Gastrocnemius medialis (tissue), 4 donors: Measurements from ENCODE around the gene MYO16.

ENCODE experiments used
- CTCF ChIP-seq, 5 experiments: fragments of 450-650 bp in 3 of 5; fragments of 200-600 bp in 2 of 5; sonication (generic) in 2 of 5; IDR thresholded peaks in 4 of 5; conservative IDR thresholded peaks in 1 of 5; 1 replicate in 4 of 5; 2 replicates in 1 of 5; pipeline ENCODE4 v1.5.1; 2016 to 2019; ENCODE audit warnings: antibody characterized with exemption in 5 of 5, mild to moderate bottlenecking in 3 of 5, moderate library complexity in 3 of 5
- POLR2A ChIP-seq, 2 donors: fragments of 450-650 bp; IDR thresholded peaks; one replicate each; pipeline ENCODE4 v1.6.1; 2017; ENCODE audit warnings: antibody characterized with exemption in 2 of 2, mild to moderate bottlenecking in 2 of 2, moderate library complexity in 2 of 2

DNA sequence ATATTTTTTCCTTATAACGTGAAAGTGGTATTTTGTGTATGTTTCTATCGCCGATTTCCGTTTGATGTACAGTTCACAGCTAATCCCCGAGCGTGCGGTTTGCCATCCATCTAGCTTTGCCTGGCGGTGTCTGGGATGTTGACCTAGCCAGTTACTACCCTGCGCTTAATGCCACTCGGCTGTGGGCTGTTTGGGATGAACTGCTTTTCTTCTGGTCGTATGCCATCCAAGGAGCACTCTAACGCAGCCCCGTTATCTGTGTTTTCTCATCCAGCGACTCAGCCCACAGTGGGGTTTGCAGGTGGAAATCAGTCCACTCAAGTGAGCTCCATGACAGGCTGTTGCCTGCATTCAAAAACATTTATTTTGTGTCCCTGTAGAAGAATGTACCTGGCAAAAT is 512.3 kb downstream of the MYO16 start:
- TF ChIP-seq CTCF (IDR thresholded peaks at IDR 0.05 in 4 of 5, conservative IDR thresholded peaks at IDR 0.05 in 1 of 5) = no peak
- TF ChIP-seq POLR2A (IDR thresholded peaks at IDR 0.05) = no peak
